NCI-H1092 treated with DMSO at 0.1 percent for 48 hours (cell line): ENCODE results near the gene MTHFD2.
"Not testable (repeated sequence)": the region's sequence is repeated elsewhere in the genome, so short reads cannot be mapped to it uniquely, and the experiment has no call there.

ENCODE experiments used
- DNase-seq: peaks from one replicate; lab custom pipeline; 2025; lab: John Stamatoyannopoulos, UW

MTHFD2 gene

GRCh38 chr2:74197049-74197448 is 1.4 kb upstream of the MTHFD2 start:
- DNase-seq, result no peak

- DNase-seq, result no peak
Measured at GRCh38 chr2:74198023-74198460, 373 bp upstream of the MTHFD2 start.

- DNase-seq, result no peak
Measured at GRCh38 chr2:74199275-74199701, 873 bp downstream of the MTHFD2 start.

- DNase-seq, result no peak
Measured at GRCh38 chr2:74199871-74200305, 1.5 kb downstream of the MTHFD2 start.

- no peak for DNase-seq
Measured at GRCh38 chr2:74201196-74201595, 2.8 kb downstream of the MTHFD2 start.

GRCh38 chr2:74201596-74201995 is 3.2 kb downstream of the MTHFD2 start:
- DNase-seq, result no peak

- no peak for DNase-seq
Measured at GRCh38 chr2:74204436-74204835, 6.0 kb downstream of the MTHFD2 start.

- DNase-seq, result no peak
Measured at GRCh38 chr2:74205113-74205512, 6.7 kb downstream of the MTHFD2 start.

GRCh38 chr2:74205596-74205995 is 7.2 kb downstream of the MTHFD2 start:
- DNase-seq, result no peak

GRCh38 chr2:74206180-74206688 is 7.8 kb downstream of the MTHFD2 start:
- no peak for DNase-seq

- DNase-seq, result no peak
Measured at GRCh38 chr2:74212702-74213410, 14.4 kb downstream of the MTHFD2 start.

- DNase-seq, result not testable (repeated sequence)
Measured at GRCh38 chr2:74215771-74216170, 17.4 kb downstream of the MTHFD2 start.

GRCh38 chr2:74216642-74217041 is 18.2 kb downstream of the MTHFD2 start:
- DNase-seq, result no peak

GRCh38 chr2:74219846-74220486 is 21.6 kb downstream of the MTHFD2 start:
- DNase-seq, result no peak

- DNase-seq, result no peak
Measured at GRCh38 chr2:74221091-74221490, 22.7 kb downstream of the MTHFD2 start.

GRCh38 chr2:74221604-74222299 is 23.3 kb downstream of the MTHFD2 start:
- no peak for DNase-seq

- no peak for DNase-seq
Measured at GRCh38 chr2:74222300-74222650, 23.9 kb downstream of the MTHFD2 start.

GRCh38 chr2:74223941-74224770 is 25.7 kb downstream of the MTHFD2 start:
- no peak for DNase-seq

GRCh38 chr2:74225698-74226459 is 27.5 kb downstream of the MTHFD2 start:
- DNase-seq, result no peak

- DNase-seq, result no peak
Measured at GRCh38 chr2:74226648-74227213, 28.3 kb downstream of the MTHFD2 start.

GRCh38 chr2:74227646-74228045 is 29.2 kb downstream of the MTHFD2 start:
- DNase-seq, result no peak
